NCI-H2196 treated with DMSO at 0.1 percent for 48 hours (cell line): ENCODE measurements around the gene NTHL1.

Experiments used
- DNase-seq: peaks from one replicate; lab custom pipeline; 2025; ENCODE audit not compliant: unreplicated experiment; lab: John Stamatoyannopoulos, UW

The NTHL1 gene

GRCh38 chr16:2084895-2085625 is 37.4 kb upstream of the NTHL1 start:
- DNase-seq, result no peak

DNA sequence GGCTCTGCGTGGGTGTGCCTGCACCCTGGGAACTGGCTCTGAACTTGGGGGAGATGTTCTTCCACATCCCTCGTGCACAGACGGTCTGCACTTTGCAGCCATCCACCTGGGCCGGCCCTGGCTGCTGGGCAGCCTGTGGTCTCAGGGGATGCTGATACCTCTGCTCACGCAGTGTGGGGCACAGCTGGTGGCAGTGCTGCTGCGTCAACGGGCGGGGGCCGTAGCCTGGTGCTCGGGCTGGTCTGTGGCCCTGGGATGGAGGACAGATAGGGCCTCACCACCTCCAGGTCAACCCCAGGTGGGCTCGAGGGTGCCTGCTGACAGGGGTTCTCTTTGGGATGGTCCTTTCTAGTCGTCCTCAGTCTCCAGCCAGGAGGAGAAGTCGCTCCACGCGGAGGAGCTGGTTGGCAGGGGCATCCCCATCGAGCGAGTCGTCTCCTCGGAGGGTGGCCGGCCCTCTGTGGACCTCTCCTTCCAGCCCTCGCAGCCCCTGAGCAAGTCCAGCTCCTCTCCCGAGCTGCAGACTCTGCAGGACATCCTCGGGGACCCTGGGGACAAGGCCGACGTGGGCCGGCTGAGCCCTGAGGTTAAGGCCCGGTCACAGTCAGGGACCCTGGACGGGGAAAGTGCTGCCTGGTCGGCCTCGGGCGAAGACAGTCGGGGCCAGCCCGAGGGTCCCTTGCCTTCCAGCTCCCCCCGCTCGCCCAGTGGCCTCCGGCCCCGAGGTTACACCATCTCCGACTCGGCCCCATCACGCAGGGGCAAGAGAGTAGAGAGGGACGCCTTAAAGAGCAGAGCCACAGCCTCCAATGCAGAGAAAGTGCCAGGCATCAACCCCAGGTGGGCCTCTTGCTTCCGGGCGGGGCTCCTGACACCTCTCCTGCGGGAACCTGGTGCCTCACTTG is 36.5 kb upstream of the NTHL1 start:
- no peak for DNase-seq

- no peak for DNase-seq
These were observed 35.8 kb upstream of the NTHL1 start for GRCh38 chr16:2083409-2083808.

DNA sequence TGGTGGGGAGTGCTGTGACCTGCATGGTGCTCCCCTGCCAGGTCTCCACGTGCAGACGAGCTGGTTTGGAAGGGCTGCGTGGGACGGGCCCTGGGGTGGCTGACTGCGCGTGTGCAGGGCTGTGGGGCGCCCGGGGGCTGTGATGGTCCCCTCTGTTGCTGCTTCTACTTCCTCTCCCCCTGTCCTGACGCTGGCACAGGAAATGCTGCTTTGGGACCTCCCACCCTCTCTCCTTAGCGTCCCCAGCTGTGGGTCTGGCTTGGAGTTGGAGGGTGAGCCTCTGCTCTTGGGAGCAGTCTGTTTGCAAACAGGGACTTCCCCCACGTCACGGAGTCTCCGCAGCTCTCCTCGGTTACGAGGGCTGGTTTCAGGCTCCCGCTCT is 35.3 kb upstream of the NTHL1 start:
- no peak for DNase-seq

DNA sequence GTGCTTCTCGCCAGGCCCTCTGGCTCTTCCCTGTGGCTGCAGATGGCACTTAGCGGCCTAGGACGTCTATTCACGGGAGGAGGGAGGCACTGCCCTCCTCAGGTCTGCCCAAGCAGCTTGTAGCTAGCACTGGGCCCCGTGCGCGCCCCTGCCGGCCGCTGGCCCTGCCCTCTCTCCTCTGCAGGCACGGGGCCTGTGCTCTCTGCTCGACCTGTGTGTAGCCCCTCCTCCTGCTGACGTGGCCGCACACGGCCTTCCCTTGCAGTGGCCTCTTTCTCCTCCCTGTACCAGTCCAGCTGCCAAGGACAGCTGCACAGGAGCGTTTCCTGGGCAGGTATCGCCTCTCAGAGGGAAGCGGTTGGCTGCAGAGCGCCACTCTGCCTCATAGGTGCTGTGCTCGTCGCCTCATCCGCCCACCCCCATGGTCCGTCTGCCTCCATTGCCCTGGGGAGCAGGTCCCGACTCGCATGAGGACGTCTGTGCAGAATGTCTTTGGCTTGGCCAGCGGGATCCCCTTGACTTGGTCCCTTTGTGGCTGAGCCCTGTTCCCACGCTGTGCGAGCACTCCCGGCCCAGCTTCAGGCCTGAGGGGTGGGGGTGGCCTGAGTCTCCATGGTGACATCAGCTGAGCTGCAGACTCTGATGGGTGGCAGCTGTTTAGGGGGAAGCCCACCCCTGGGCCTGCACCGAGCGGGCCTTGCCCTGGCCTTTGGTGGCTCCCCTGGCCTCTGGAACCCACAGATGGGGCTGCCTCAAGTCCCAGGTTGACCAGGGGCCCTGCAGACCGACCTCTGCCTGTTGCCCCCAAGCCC is 34.7 kb upstream of the NTHL1 start:
- DNase-seq, result peak; percentile 97

- no peak for DNase-seq
These were observed 33.8 kb upstream of the NTHL1 start for GRCh38 chr16:2081201-2082084.

GRCh38 chr16:2079991-2080390 is 32.4 kb upstream of the NTHL1 start:
- no peak for DNase-seq

GRCh38 chr16:2079311-2079800 is 31.7 kb upstream of the NTHL1 start:
- no peak for DNase-seq

- DNase-seq, result no peak
These were observed 31.1 kb upstream of the NTHL1 start for GRCh38 chr16:2078691-2079090.

DNA sequence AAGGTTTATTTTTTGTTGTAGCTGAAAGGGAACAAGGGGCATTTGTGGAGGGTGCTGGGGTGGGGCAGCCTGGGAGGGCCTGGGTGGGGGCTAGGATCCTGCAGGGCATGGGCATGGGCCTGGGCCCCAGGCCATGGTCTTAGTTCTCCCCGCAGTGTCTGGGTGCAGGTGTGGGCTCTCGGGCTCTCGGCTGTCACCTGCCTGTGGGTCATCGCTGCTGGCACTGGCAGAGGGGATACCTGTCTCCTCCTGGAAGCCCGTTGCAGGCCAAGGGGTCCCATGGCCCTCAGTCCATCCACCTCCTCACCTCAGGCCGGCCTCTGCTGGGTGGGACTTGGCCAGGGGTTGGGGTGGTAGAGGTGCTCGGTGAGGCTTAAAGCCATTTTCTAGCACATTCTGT is 30.5 kb upstream of the NTHL1 start:
- no peak for DNase-seq

DNA sequence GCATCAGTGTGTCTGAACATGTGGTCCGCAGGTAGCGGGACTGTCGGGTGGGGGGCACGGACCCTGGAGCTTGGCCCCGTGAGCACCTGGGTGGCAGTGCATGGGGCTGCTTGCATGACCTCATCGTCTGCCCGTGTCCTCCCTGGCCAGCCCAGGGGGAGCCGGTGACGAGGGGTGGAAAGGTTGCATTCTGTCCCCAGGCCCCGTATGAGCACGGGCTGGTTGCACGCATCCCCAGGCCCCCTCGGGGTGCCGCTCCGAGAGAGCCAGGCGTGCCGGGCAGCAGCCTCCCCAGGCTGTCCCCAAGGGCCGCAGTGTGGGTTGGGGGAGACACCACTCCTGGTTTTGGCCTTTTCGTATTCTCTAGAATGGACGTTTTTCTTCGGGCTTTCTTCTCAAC is 30.1 kb upstream of the NTHL1 start:
- no peak for DNase-seq

DNA sequence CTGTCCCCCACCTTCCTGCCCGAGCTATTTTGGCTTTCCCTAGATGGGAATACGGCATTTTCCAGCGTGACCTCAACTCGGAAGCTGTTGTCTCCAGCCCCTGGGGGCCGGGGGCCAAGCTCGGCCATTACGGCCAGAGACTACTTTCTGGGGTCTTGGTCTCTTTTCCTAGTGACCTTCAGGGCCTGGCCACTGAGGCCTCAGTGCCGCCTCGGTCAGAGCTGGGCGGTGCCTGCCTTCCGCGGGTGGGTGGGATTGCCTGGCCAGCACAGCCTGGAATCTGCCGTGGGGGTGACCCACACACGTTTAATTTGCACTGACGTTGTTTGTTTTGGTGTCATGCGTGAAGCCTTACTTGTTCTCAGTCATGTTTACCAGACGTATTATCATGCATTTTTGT is 29.4 kb upstream of the NTHL1 start:
- DNase-seq, result no peak

GRCh38 chr16:2076072-2076865 is 28.6 kb upstream of the NTHL1 start:
- no peak for DNase-seq

DNA sequence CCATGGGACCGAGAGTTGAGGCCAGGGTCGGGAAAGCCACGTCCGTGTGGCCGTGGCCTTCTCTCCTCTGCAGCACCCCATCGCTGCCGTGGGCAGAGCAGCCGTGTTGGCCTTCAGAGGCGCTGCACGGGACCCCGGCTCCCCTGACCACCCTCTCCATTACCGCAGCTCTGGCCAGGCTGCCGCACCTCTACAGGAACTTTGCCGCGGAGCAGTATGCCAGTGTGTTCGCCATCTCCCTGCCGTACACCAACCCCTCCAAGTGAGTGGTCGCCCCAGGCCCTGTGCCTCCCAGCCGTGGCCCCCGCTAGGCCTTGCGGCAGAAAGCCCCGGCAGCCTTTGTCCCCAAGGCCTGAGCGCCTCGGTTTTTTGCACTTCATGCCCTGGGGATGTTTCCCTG is 28.0 kb upstream of the NTHL1 start:
- DNase-seq, result no peak

DNA sequence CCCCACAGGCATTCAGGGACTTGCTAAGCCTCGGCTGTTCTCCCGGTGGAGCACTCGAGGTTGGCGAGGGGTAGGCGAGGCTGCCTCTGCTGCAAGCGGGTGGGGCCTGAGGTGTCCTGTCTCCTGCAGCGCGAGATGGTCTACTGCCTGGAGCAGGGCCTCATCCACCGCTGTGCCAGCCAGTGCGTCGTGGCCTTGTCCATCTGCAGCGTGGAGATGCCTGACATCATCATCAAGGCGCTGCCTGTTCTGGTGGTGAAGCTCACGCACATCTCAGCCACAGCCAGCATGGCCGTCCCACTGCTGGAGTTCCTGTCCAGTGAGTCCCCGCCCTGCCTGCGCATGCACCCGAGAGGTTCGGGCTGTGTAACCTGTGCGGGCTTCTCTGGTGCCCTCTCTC is 26.4 kb upstream of the NTHL1 start:
- no peak for DNase-seq

DNA sequence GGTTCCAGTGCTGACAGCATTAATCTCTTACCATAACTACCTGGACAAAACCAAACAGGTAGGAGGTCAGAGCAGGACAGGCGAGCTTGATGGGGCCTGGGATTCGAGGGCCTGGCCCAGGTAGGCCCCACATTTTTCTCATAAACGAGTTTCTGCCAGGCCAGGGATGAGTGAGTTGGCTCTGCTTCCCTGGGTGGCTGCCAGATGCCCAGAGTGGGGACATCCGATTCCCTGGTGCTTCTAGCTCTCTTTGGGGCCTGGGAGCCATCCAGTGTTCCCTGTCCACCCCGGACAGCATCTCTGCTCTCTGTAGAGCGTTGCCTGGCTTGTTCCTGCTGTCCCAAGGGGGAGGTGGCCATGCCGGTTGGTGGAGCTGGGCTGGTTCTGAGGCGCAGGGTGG is 25.3 kb upstream of the NTHL1 start:
- DNase-seq, result no peak

DNA sequence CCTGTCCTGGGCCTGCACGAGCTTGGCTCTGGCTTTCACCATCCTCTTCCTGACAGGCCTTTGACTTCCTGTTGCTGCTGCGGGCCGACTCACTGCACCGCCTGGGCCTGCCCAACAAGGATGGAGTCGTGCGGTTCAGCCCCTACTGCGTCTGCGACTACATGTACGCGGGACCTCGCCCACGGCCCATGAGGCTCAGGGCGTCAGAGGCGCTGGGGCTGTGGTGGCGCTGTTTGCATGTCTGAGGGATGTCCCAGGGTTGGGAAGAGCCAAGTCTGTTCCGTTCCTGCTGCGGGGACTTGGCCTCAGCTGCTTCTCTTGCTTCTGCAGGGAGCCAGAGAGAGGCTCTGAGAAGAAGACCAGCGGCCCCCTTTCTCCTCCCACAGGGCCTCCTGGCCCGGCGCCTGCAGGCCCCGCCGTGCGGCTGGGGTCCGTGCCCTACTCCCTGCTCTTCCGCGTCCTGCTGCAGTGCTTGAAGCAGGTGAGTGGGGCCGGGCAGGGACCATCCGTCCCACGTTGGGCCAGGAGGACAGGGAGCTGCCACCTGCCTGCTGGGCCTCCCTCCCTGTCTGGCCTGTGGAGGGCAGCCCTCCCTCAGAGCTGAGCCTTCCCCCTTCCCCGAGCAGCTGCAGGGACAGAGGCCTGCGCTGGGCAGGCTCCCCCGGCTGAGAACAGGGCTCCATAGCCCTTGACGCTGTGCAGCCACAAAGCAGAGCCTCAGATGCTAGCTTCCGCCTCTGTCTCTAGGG is 24.0 kb upstream of the NTHL1 start:
- DNase-seq, result no peak

GRCh38 chr16:2070576-2071453 is 23.2 kb upstream of the NTHL1 start:
- no peak for DNase-seq
